BLaER1 treated with 17β-estradiol and CSF1 and Interleukin-3, amounts not matched to agents 10 nM and 100 nM (cell line): ENCODE measurements around the gene CDK9.

Experiments
- H3K27ac ChIP-seq, 11 experiments: shearing (Covaris generic); formaldehyde crosslinking; 2 replicates each; pipeline ENCODE4 v1.8.1; 2022
- H3K27me3 ChIP-seq, 11 experiments: shearing (Covaris generic); formaldehyde crosslinking; 2 replicates each; pipeline ENCODE4 v1.8.1; 2022
- H3K36me3 ChIP-seq, 11 experiments: shearing (Covaris generic); formaldehyde crosslinking; 2 replicates each; pipeline ENCODE4 v1.8.1; 2022
- H3K4me1 ChIP-seq, 10 experiments: shearing (Covaris generic); formaldehyde crosslinking; 2 replicates each; pipeline ENCODE4 v1.8.1; 2022
- H3K4me2 ChIP-seq, 11 experiments: shearing (Covaris generic); formaldehyde crosslinking; 2 replicates each; pipeline ENCODE4 v1.8.1; 2022
- H3K4me3 ChIP-seq, 10 experiments: shearing (Covaris generic); formaldehyde crosslinking; 2 replicates each; pipeline ENCODE4 v1.8.1; 2022
- H3K9ac ChIP-seq, 11 experiments: shearing (Covaris generic); formaldehyde crosslinking; 2 replicates each; pipeline ENCODE4 v1.8.1; 2022
- H3K9me3 ChIP-seq, 11 experiments: shearing (Covaris generic); formaldehyde crosslinking; replicated peaks in 1 of 11; 2 replicates each; pipeline ENCODE4 v1.8.1; 2022
- H4K20me1 ChIP-seq, 11 experiments: shearing (Covaris generic); formaldehyde crosslinking; 2 replicates each; pipeline ENCODE4 v1.8.1; 2022
- Cebpa-rat ChIP-seq, 11 experiments: shearing (Covaris generic); IDR thresholded peaks; 2 replicates each; pipeline ENCODE4 v1.8.1; 2022

The CDK9 gene

GRCh38 chr9:127796852-127797370, 11.1 kb downstream of the CDK9 start:
- peaks cover 0 to 7% (median 0%) of the 10 kb centered on the region in 11 experiments; a peak in 1 of 22 replicates for H3K27me3 ChIP-seq
- peak overlapping the region in 10 of 11 experiments; percentile 21 to 90 (median 84); a peak in 20 of 22 replicates for H3K27ac ChIP-seq
- peaks cover 15 to 30% (median 22%) of the 10 kb centered on the region in 11 experiments for H3K36me3 ChIP-seq
- H3K4me3 ChIP-seq, result peak overlapping the region in 5 of 10 experiments; percentile 6 to 51 (median 33); a peak in 4 of 20 replicates
- H3K4me1 ChIP-seq, result peaks cover 72 to 100% (median 100%) of the 10 kb centered on the region in 10 experiments
- H3K9ac ChIP-seq, result peak overlapping the region; percentile 5 to 77 (median 73); a peak in 17 of 22 replicates
- H3K4me2 ChIP-seq, result peak overlapping the region; percentile 82 to 100 (median 96)
- no peaks in the 10 kb centered on the region for H3K9me3 ChIP-seq
- H4K20me1 ChIP-seq, result peaks cover 0 to 55% (median 26%) of the 10 kb centered on the region in 11 experiments; a peak in 20 of 22 replicates
- TF ChIP-seq Cebpa-rat (IDR thresholded peaks at IDR 0.05), result no peak

- Histone ChIP-seq H3K4me2 (peak overlapping the region; percentile 92 to 100 (median 96)), H3K27ac (peak overlapping the region; percentile 28 to 95 (median 79); a peak in 21 of 22 replicates), H4K20me1 (peaks cover 3 to 40% (median 33%) of the 10 kb centered on the region in 11 experiments; a peak in 19 of 22 replicates), H3K27me3 (peaks cover 0 to 7% (median 0%) of the 10 kb centered on the region in 11 experiments; a peak in 1 of 22 replicates), H3K9ac (peak overlapping the region; percentile 52 to 97 (median 79); a peak in 21 of 22 replicates), H3K4me3 (peak overlapping the region; percentile 54 to 99 (median 89)), H3K4me1 (peaks cover 68 to 91% (median 89%) of the 10 kb centered on the region in 10 experiments), H3K36me3 (peaks cover 5 to 32% (median 30%) of the 10 kb centered on the region in 11 experiments; a peak in 21 of 22 replicates), H3K9me3 (no peaks in the 10 kb centered on the region)
- 0 out of 22 replicates have a peak, but pooled peaks of 1 of the 11 experiments have one; percentile 6 for TF ChIP-seq Cebpa-rat (IDR thresholded peaks at IDR 0.05)
Observed at GRCh38 chr9:127801955-127802575, 16.2 kb downstream of the CDK9 start.

- H3K27me3 ChIP-seq, result 0 out of 22 replicates have a peak, but pooled peaks cover 0 to under 1% (median 0%) of the 10 kb centered on the region in 11 experiments
- H3K36me3 ChIP-seq, result peaks cover 13 to 40% (median 38%) of the 10 kb centered on the region in 11 experiments
- no peak for TF ChIP-seq Cebpa-rat (IDR thresholded peaks at IDR 0.05)
Observed at GRCh38 chr9:127802576-127803443, 17.0 kb downstream of the CDK9 start, which contains the start of gene FPGS. TSS of gene FPGS (plus strand) at chr9:127802882. CDS start at chr9:127802925, 43 bp downstream.

GRCh38 chr9:127803507-127804352, 17.9 kb downstream of the CDK9 start:
- TF ChIP-seq Cebpa-rat (IDR thresholded peaks at IDR 0.05), result no peak
- Histone ChIP-seq H3K4me2 (peak overlapping the region; percentile 88 to 99 (median 96)), H3K27me3 (no peaks in the 10 kb centered on the region), H3K27ac (peak overlapping the region; percentile 86 to 95 (median 92)), H4K20me1 (peaks cover 19 to 56% (median 49%) of the 10 kb centered on the region in 11 experiments; a peak in 20 of 22 replicates), H3K4me3 (peak overlapping the region; percentile 74 to 99 (median 91)), H3K36me3 (peaks cover 22 to 49% (median 47%) of the 10 kb centered on the region in 11 experiments), H3K9ac (peak overlapping the region; percentile 91 to 97 (median 94)), H3K4me1 (peaks cover 74 to 91% (median 89%) of the 10 kb centered on the region in 10 experiments), H3K9me3 (no peaks in the 10 kb centered on the region)

More at GRCh38 chr9:127802576-127803443, 17.0 kb downstream of the CDK9 start, which contains the start of gene FPGS:
- peak within 1 kb of the TSS; percentile 91 to 97 (median 94) for H3K9ac ChIP-seq
- peaks cover 68 to 91% (median 89%) of the 10 kb centered on the region in 10 experiments for H3K4me1 ChIP-seq
- peak within 1 kb of the TSS; percentile 74 to 99 (median 91) for H3K4me3 ChIP-seq
- H3K9me3 ChIP-seq, result no peaks in the 10 kb centered on the region
- H3K27ac ChIP-seq, result peak within 1 kb of the TSS; percentile 86 to 95 (median 92)
- H3K4me2 ChIP-seq, result peak within 1 kb of the TSS; percentile 95 to 100 (median 98)
- H4K20me1 ChIP-seq, result peaks cover 11 to 47% (median 40%) of the 10 kb centered on the region in 11 experiments; a peak in 19 of 22 replicates

DNA sequence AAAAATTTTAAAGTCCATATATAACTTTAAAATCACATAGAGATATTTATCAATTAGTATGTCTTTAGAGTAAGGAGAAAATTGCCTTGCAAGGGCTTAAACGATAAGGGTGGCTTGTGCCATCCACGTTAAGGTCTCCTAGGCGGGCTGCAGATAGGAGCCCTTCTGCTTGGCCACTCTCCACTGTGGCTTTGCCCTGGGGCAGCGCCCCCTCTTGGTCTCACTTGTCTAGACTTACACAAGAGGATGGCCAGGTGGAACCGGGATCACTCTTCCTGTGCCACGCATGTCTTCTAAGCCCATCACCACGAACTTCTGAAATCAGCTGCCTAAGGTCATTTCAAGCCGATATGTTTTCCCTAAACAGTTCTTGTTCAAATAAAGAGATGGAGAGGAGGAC, 19.8 kb downstream of the CDK9 start:
- H4K20me1 ChIP-seq, result peaks cover 19 to 74% (median 65%) of the 10 kb centered on the region in 11 experiments; a peak in 20 of 22 replicates
- H3K4me3 ChIP-seq, result peak overlapping the region in 1 of 10 experiments; percentile 21; a peak in 1 of 20 replicates

DNA sequence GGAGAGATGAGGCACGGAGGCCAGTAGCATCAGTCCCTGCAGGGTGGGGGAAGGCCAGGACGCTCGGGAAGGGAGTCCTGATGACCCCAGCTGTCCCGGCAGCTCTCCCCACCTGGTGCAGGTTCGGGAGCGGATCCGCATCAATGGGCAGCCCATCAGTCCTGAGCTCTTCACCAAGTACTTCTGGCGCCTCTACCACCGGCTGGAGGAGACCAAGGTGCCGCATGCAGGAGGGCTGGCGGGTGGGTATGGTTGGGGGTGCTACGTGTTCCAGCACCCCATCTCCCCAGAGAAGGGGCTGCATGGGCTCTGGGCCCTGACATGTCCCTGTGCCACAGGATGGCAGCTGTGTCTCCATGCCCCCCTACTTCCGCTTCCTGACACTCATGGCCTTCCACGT, 21.0 kb downstream of the CDK9 start:
- Histone ChIP-seq H3K27me3 (no peaks in the 10 kb centered on the region), H3K4me3 (peak overlapping the region in 8 of 10 experiments; percentile 10 to 42 (median 30); a peak in 11 of 20 replicates), H3K4me2 (peak overlapping the region; percentile 88 to 99 (median 96)), H3K4me1 (peaks cover 80 to 89% (median 87%) of the 10 kb centered on the region in 10 experiments), H3K9ac (peak overlapping the region in 8 of 11 experiments; percentile 16 to 97 (median 53); a peak in 14 of 22 replicates), H3K27ac (peak overlapping the region in 8 of 11 experiments; percentile 29 to 62 (median 52); a peak in 15 of 22 replicates), H4K20me1 (peaks cover 19 to 84% (median 71%) of the 10 kb centered on the region in 11 experiments; a peak in 20 of 22 replicates), H3K36me3 (peaks cover 45 to 78% (median 74%) of the 10 kb centered on the region in 11 experiments), H3K9me3 (no peaks in the 10 kb centered on the region)
- no peak for TF ChIP-seq Cebpa-rat (IDR thresholded peaks at IDR 0.05)

More for the DNA sequence above, 19.8 kb downstream of the CDK9 start:
- Histone ChIP-seq H3K4me2 (peak overlapping the region; percentile 88 to 99 (median 96)), H3K27me3 (no peaks in the 10 kb centered on the region), H3K9ac (peak overlapping the region in 3 of 11 experiments; percentile 47 to 97 (median 57); a peak in 6 of 22 replicates), H3K4me1 (peaks cover 82 to 89% (median 87%) of the 10 kb centered on the region in 10 experiments), H3K36me3 (peaks cover 36 to 65% (median 62%) of the 10 kb centered on the region in 11 experiments), H3K9me3 (no peaks in the 10 kb centered on the region), H3K27ac (peak overlapping the region in 7 of 11 experiments; percentile 15 to 62 (median 52); a peak in 9 of 22 replicates)
- no peak for TF ChIP-seq Cebpa-rat (IDR thresholded peaks at IDR 0.05)
